NT2/D1 (cell line): Measurements from ENCODE around the gene PLA2R1.

Source experiments
- DNase-seq: peaks from one replicate; pipeline ENCODE4 v3.0.0-alpha.2; 2011; ENCODE audit warnings: low read depth, low spot score
- H3K27me3 ChIP-seq: 2 replicates; pipeline ENCODE4 v1.6.0; 2011; ENCODE audit warnings: mild to moderate bottlenecking; ENCODE audit not compliant: insufficient read length, insufficient read depth
- H3K36me3 ChIP-seq: 2 replicates; pipeline ENCODE4 v1.6.1; 2011; ENCODE audit warnings: mild to moderate bottlenecking, low read length, mixed read lengths; ENCODE audit not compliant: insufficient read depth, insufficient read length
- H3K4me1 ChIP-seq: 2 replicates; pipeline ENCODE4 v1.5.1; 2011; ENCODE audit not compliant: insufficient read depth, insufficient read length
- H3K4me3 ChIP-seq: 2 replicates; pipeline ENCODE4 v1.5.1; 2011; ENCODE audit warnings: low read depth; ENCODE audit not compliant: insufficient read length
- H3K9ac ChIP-seq: 2 replicates; pipeline ENCODE4 v1.6.0; 2011; ENCODE audit warnings: low read depth; ENCODE audit not compliant: insufficient read length
- H3K9me3 ChIP-seq: 2 replicates; pipeline ENCODE4 v1.5.1; 2011; ENCODE audit warnings: mild to moderate bottlenecking, low read length; ENCODE audit not compliant: insufficient read depth
- SUZ12 ChIP-seq: IDR thresholded peaks from 2 replicates; pipeline ENCODE4 v1.6.1; 2011; ENCODE audit not compliant: insufficient read length, insufficient read depth; ENCODE audit errors: extremely low read depth
- YY1 ChIP-seq: IDR thresholded peaks from 2 replicates; pipeline ENCODE4 v1.6.1; 2011; ENCODE audit not compliant: insufficient read length, insufficient read depth
- ZNF274 ChIP-seq: IDR thresholded peaks from 2 replicates; pipeline ENCODE4 v1.6.1; 2011; ENCODE audit warnings: mild to moderate bottlenecking, low read depth, low read length

Gene PLA2R1

GRCh38 chr2:160052531-160052930, 9.9 kb downstream of the PLA2R1 start:
- Histone ChIP-seq H3K36me3 (no peaks in the 10 kb centered on the region), H3K4me3 (no peak overlapping the region), H3K9ac (no peak overlapping the region), H3K9me3 (no peaks in the 10 kb centered on the region), H3K4me1 (peaks cover 2% of the 10 kb centered on the region), H3K27me3 (no peaks in the 10 kb centered on the region)
- DNase-seq, result no peak
- TF ChIP-seq YY1 (no peak), ZNF274 (no peak), SUZ12 (no peak)

DNA sequence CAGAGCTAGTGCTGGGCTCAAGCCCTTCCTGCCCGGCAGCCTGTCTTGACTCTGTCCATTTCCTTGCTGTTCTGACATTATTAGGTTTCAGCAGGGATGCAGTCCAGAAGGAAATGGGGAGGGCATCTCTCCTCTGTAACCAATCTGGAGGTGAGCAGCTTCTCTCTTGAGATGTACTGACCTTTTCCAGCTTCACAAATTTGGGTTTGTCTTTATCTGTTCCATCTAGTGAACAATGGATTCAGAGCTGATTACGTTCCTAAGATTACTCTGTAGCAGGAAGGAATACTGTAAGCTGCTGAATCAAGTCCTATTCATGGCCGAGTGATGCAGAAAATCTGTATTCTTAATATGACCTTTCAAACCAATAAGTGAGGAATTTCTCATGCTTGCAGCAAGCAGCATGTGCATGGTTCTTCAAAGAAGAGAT, 11.0 kb downstream of the PLA2R1 start:
- Histone ChIP-seq H3K27me3 (no peaks in the 10 kb centered on the region), H3K9me3 (no peaks in the 10 kb centered on the region), H3K36me3 (no peaks in the 10 kb centered on the region), H3K4me3 (no peak overlapping the region), H3K4me1 (peaks cover 2% of the 10 kb centered on the region), H3K9ac (no peak overlapping the region)
- TF ChIP-seq ZNF274 (no peak), YY1 (no peak), SUZ12 (no peak)
- no peak for DNase-seq

DNA sequence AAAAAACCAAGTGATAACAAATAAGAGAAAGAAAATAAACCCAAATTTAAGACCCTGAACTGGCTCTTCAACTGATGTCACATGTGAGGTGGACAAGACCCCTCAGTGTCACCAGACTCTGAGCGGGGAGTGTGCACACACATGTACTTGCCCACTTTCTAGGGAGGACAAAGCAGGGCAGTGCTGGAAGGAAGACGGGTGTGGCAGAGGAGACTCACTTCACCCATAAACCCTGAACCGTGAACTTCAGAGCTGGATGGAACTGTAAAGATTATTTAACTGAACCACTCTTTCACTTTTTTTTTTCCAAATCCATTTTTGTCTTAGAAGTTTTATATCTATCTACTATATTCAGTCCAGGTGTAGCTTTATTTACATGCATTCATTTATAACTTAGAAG, 12.3 kb downstream of the PLA2R1 start:
- TF ChIP-seq YY1 (no peak), ZNF274 (no peak), SUZ12 (no peak)
- Histone ChIP-seq H3K4me3 (no peak overlapping the region), H3K4me1 (no peaks in the 10 kb centered on the region), H3K9ac (no peak overlapping the region), H3K36me3 (no peaks in the 10 kb centered on the region), H3K27me3 (no peaks in the 10 kb centered on the region), H3K9me3 (no peaks in the 10 kb centered on the region)
- DNase-seq, result no peak

DNA sequence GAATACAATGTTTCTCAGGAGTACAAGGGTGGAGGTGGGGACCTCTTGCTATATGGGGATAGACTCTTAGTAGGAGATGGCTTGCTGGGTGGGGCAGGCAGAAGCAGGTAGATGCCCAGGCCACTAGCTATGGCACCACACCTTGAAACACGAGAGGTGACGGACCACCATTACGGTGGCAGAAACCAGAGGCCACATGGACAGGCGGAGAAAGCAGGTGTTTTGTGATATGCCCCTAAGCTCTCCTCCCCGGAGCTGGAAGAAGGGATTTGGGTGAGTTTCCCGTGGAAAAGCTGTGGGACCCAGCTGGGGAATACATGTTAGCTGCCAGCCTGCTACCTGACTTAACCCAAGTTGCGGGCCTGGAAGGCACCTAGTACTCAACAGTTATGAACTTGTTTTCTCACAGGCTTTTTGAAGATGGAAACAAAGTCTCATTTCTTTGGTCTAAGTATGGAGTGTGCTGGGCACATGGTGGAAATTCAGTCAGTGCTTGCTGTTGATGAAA, 16.7 kb downstream of the PLA2R1 start:
- DNase-seq, result no peak
- no peaks in the 10 kb centered on the region for H3K9me3 ChIP-seq
- no peak for TF ChIP-seq ZNF274
- TF ChIP-seq SUZ12, result no peak
- TF ChIP-seq YY1, result no peak
- H3K9ac ChIP-seq, result no peak overlapping the region
- H3K4me1 ChIP-seq, result no peaks in the 10 kb centered on the region
- H3K36me3 ChIP-seq, result no peaks in the 10 kb centered on the region
- no peaks in the 10 kb centered on the region for H3K27me3 ChIP-seq
- H3K4me3 ChIP-seq, result no peak overlapping the region

- DNase-seq, result no peak
- no peak for TF ChIP-seq ZNF274
- no peak for TF ChIP-seq YY1
- no peak for TF ChIP-seq SUZ12
- Histone ChIP-seq H3K27me3 (no peaks in the 10 kb centered on the region), H3K4me3 (no peak overlapping the region), H3K9me3 (no peaks in the 10 kb centered on the region), H3K9ac (no peak overlapping the region), H3K4me1 (no peaks in the 10 kb centered on the region), H3K36me3 (no peaks in the 10 kb centered on the region)
These were observed 17.7 kb downstream of the PLA2R1 start for GRCh38 chr2:160044728-160045127.

DNA sequence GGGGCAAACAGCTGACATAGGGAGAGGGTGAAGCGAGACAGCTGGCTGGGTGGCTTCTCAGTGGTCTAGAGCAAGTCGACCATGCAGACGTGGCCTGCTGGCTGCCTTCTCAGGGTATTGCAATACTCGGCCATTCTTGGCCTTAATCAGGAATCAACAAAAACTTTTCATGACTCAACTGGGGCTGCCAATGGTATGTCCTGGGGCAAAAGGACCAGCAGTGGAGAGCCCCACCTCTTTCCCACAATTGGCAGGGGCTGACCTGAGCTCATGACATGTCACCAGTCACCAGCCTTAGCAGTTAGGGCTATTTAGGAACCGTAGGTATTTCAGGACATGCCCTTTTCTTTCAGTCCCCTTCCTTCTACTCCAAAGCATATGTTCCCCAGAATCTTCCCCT, 19.1 kb downstream of the PLA2R1 start:
- H3K9me3 ChIP-seq, result no peaks in the 10 kb centered on the region
- H3K36me3 ChIP-seq, result no peaks in the 10 kb centered on the region
- no peak for TF ChIP-seq SUZ12
- no peak for TF ChIP-seq ZNF274
- no peak for TF ChIP-seq YY1
- no peak overlapping the region for H3K4me3 ChIP-seq
- no peak overlapping the region for H3K9ac ChIP-seq
- no peaks in the 10 kb centered on the region for H3K27me3 ChIP-seq
- no peak for DNase-seq
- no peaks in the 10 kb centered on the region for H3K4me1 ChIP-seq

GRCh38 chr2:160042054-160042453, 20.4 kb downstream of the PLA2R1 start:
- H3K4me1 ChIP-seq, result no peaks in the 10 kb centered on the region
- no peak overlapping the region for H3K9ac ChIP-seq
- H3K4me3 ChIP-seq, result no peak overlapping the region
- DNase-seq, result no peak
- H3K9me3 ChIP-seq, result no peaks in the 10 kb centered on the region
- no peak for TF ChIP-seq ZNF274
- no peak for TF ChIP-seq YY1
- TF ChIP-seq SUZ12, result no peak
- no peaks in the 10 kb centered on the region for H3K27me3 ChIP-seq
- H3K36me3 ChIP-seq, result no peaks in the 10 kb centered on the region
